ENCODE measurements around the gene TBX18.

Gene TBX18

GRCh38 chr6:84667252-84668213, 96.9 kb downstream of the TBX18 start:
- DNase-seq: no peak

GRCh38 chr6:84665401-84665800, 99.0 kb downstream of the TBX18 start:
- DNase-seq: no peak

GRCh38 chr6:84663866-84664265, 100.5 kb downstream of the TBX18 start:
- DNase-seq: no peak

GRCh38 chr6:84657486-84657885, 106.9 kb downstream of the TBX18 start:
- DNase-seq: no peak

GRCh38 chr6:84657025-84657424, 107.4 kb downstream of the TBX18 start:
- DNase-seq: no peak

GRCh38 chr6:84653027-84653551, 111.3 kb downstream of the TBX18 start:
- DNase-seq: no peak

GRCh38 chr6:84652356-84653026, 111.9 kb downstream of the TBX18 start:
- peak; percentile 57 for DNase-seq

GRCh38 chr6:84651583-84651982, 112.8 kb downstream of the TBX18 start:
- DNase-seq: no peak

- DNase-seq: no peak
Measured at GRCh38 chr6:84648444-84648843, 116.0 kb downstream of the TBX18 start.

- DNase-seq: no peak
Measured at GRCh38 chr6:84645563-84646266, 118.7 kb downstream of the TBX18 start.

- no peak for DNase-seq
Measured at GRCh38 chr6:84645000-84645399, 119.4 kb downstream of the TBX18 start.

- DNase-seq: no peak
Measured at GRCh38 chr6:84643778-84644177, 120.6 kb downstream of the TBX18 start.

GRCh38 chr6:84641076-84641475, 123.3 kb downstream of the TBX18 start:
- no peak for DNase-seq

GRCh38 chr6:84639396-84639795, 125.0 kb downstream of the TBX18 start:
- DNase-seq: no peak

GRCh38 chr6:84638286-84638685, 126.1 kb downstream of the TBX18 start:
- no peak for DNase-seq

Measured in T1000 (cell line).